ENCODE measurements around the gene ERC2.

Gene ERC2

GRCh38 chr3:55564726-55565125 lies 903.5 kb downstream of the ERC2 start:
- DNase-seq = no peak

GRCh38 chr3:55562700-55563099 lies 905.6 kb downstream of the ERC2 start:
- no peak for DNase-seq

GRCh38 chr3:55559500-55560423 lies 908.5 kb downstream of the ERC2 start:
- no peak for DNase-seq

GRCh38 chr3:55558316-55558715 lies 910.0 kb downstream of the ERC2 start:
- no peak for DNase-seq

- DNase-seq = no peak
These were observed 910.7 kb downstream of the ERC2 start for GRCh38 chr3:55557549-55557948.

- no peak for DNase-seq
These were observed 911.4 kb downstream of the ERC2 start for GRCh38 chr3:55556619-55557537.

GRCh38 chr3:55555873-55556618 lies 912.2 kb downstream of the ERC2 start:
- no peak for DNase-seq

GRCh38 chr3:55554634-55555425 lies 913.4 kb downstream of the ERC2 start:
- DNase-seq = no peak

GRCh38 chr3:55551644-55552043 lies 916.6 kb downstream of the ERC2 start:
- no peak for DNase-seq

- no peak for DNase-seq
These were observed 919.1 kb downstream of the ERC2 start for GRCh38 chr3:55549177-55549576.

- DNase-seq = no peak
These were observed 921.2 kb downstream of the ERC2 start for GRCh38 chr3:55546866-55547669.

GRCh38 chr3:55545995-55546394 lies 922.3 kb downstream of the ERC2 start:
- no peak for DNase-seq

GRCh38 chr3:55544219-55544618 lies 924.0 kb downstream of the ERC2 start:
- DNase-seq = no peak

- no peak for DNase-seq
These were observed 925.1 kb downstream of the ERC2 start for GRCh38 chr3:55543181-55543614.

- no peak for DNase-seq
These were observed 926.8 kb downstream of the ERC2 start for GRCh38 chr3:55541456-55541855.

- no peak for DNase-seq
These were observed 927.3 kb downstream of the ERC2 start for GRCh38 chr3:55541016-55541415.

- no peak for DNase-seq
These were observed 927.7 kb downstream of the ERC2 start for GRCh38 chr3:55540579-55540978.

GRCh38 chr3:55538158-55538557 lies 930.1 kb downstream of the ERC2 start:
- no peak for DNase-seq

- no peak for DNase-seq
These were observed 930.7 kb downstream of the ERC2 start for GRCh38 chr3:55537563-55537962.

- no peak for DNase-seq
These were observed 931.1 kb downstream of the ERC2 start for GRCh38 chr3:55537129-55537528.

GRCh38 chr3:55534876-55535275 lies 933.4 kb downstream of the ERC2 start:
- no peak for DNase-seq

Measured in hippocampal formation (tissue), 2 donors.